Chondrocyte (in vitro differentiated cells): ENCODE results near the gene ISX. TPM values are rescaled to one million over a fixed set of nuclear protein-coding genes. Genes with fewer than 3 reads are reported as not detected.

ENCODE experiments used
- DNase-seq: peaks from one replicate; pipeline ENCODE4 v3.0.0; 2021; ENCODE audit warnings: mixed read lengths, low spot score
- H3K27ac Mint-ChIP-seq: one replicate; pipeline ENCODE4 v1.8.0; 2021; ENCODE audit warnings: mild to moderate bottlenecking, moderate library complexity, mixed read lengths; ENCODE audit not compliant: unreplicated experiment
- H3K27me3 Mint-ChIP-seq: 2 replicates; pipeline ENCODE4 v1.8.0; 2021; ENCODE audit warnings: low read depth, mixed read lengths
- H3K36me3 Mint-ChIP-seq: 2 replicates; pipeline ENCODE4 v1.8.0; 2021; ENCODE audit warnings: low read depth, mixed read lengths
- H3K4me1 Mint-ChIP-seq: 2 replicates; pipeline ENCODE4 v1.8.0; 2021; ENCODE audit warnings: low read depth, mild to moderate bottlenecking, mixed read lengths
- H3K4me3 Mint-ChIP-seq: one replicate; pipeline ENCODE4 v1.8.0; 2021; ENCODE audit warnings: mild to moderate bottlenecking, moderate library complexity, mixed read lengths; ENCODE audit not compliant: unreplicated experiment
- H3K9me3 Mint-ChIP-seq: 2 replicates; pipeline ENCODE4 v1.8.0; 2021; ENCODE audit warnings: low read depth, mixed read lengths
- CTCF ChIP-seq: fragments of 200-600 bp; sonication (generic); IDR thresholded peaks from 2 replicates; pipeline ENCODE4 v1.5.0; 2021; ENCODE audit warnings: antibody characterized with exemption, mild to moderate bottlenecking, moderate library complexity
- total RNA-seq: library from RNA; stranded (reverse); gene quantifications from 3 replicates; pipeline ENCODE4 v1.2.1, GENCODE V29; 2021

Gene ISX
- total RNA-seq, 1 donor from 2014 or later, result not detected

GRCh38 chr22:35113341-35113740 lies 47.4 kb downstream of the ISX start:
- Mint-ChIP-seq H3K4me1 (no peaks in the 10 kb centered on the region), H3K36me3 (no peaks in the 10 kb centered on the region)

GRCh38 chr22:35114131-35114980 lies 48.4 kb downstream of the ISX start:
- H3K36me3 Mint-ChIP-seq, result no peaks in the 10 kb centered on the region
- H3K27ac Mint-ChIP-seq, result no peak overlapping the region
- no peaks in the 10 kb centered on the region for H3K4me1 Mint-ChIP-seq
- DNase-seq, result no peak
- peaks cover 9% of the 10 kb centered on the region for H3K27me3 Mint-ChIP-seq
- H3K9me3 Mint-ChIP-seq, result no peaks in the 10 kb centered on the region
- TF ChIP-seq CTCF, result no peak
- no peak overlapping the region for H3K4me3 Mint-ChIP-seq

More at GRCh38 chr22:35113341-35113740, 47.4 kb downstream of the ISX start:
- TF ChIP-seq CTCF, result no peak
- Mint-ChIP-seq H3K9me3 (no peaks in the 10 kb centered on the region), H3K27ac (no peak overlapping the region), H3K4me3 (no peak overlapping the region), H3K27me3 (peaks cover 12% of the 10 kb centered on the region)
- no peak for DNase-seq

- Mint-ChIP-seq H3K9me3 (no peaks in the 10 kb centered on the region), H3K4me1 (no peaks in the 10 kb centered on the region)
Measured at GRCh38 chr22:35115515-35115914, 49.6 kb downstream of the ISX start.

GRCh38 chr22:35116269-35116668 lies 50.3 kb downstream of the ISX start:
- peaks cover 8% of the 10 kb centered on the region for H3K27me3 Mint-ChIP-seq
- no peaks in the 10 kb centered on the region for H3K4me1 Mint-ChIP-seq
- no peak for TF ChIP-seq CTCF
- no peak overlapping the region for H3K27ac Mint-ChIP-seq
- H3K9me3 Mint-ChIP-seq, result no peaks in the 10 kb centered on the region
- DNase-seq, result no peak
- no peak overlapping the region for H3K4me3 Mint-ChIP-seq
- H3K36me3 Mint-ChIP-seq, result no peaks in the 10 kb centered on the region

More at GRCh38 chr22:35115515-35115914, 49.6 kb downstream of the ISX start:
- TF ChIP-seq CTCF, result no peak
- DNase-seq, result no peak
- Mint-ChIP-seq H3K36me3 (no peaks in the 10 kb centered on the region), H3K27me3 (peaks cover 9% of the 10 kb centered on the region), H3K4me3 (no peak overlapping the region), H3K27ac (no peak overlapping the region)

GRCh38 chr22:35116817-35117216 lies 50.9 kb downstream of the ISX start:
- no peak overlapping the region for H3K4me3 Mint-ChIP-seq
- no peak overlapping the region for H3K27ac Mint-ChIP-seq
- H3K27me3 Mint-ChIP-seq, result peaks cover 8% of the 10 kb centered on the region
- no peaks in the 10 kb centered on the region for H3K36me3 Mint-ChIP-seq
- no peak for TF ChIP-seq CTCF
- DNase-seq, result no peak
- H3K9me3 Mint-ChIP-seq, result no peaks in the 10 kb centered on the region
- H3K4me1 Mint-ChIP-seq, result no peaks in the 10 kb centered on the region
